Right renal cortex interstitium (tissue), 3 donors: ENCODE data around the gene KLF7. TPM values are rescaled to one million over a fixed set of nuclear protein-coding genes. Genes with fewer than 3 reads are reported as not detected.
A peak's percentile ranks its signal among the peaks of the same experiment; 100 is the strongest.

ENCODE experiments used
- DNase-seq, 3 donors: peaks; one replicate each; pipeline ENCODE4 v3.0.0-alpha.2; 2013; ENCODE audit warnings: low read depth in 3 of 3, low spot score in 2 of 3
- polyA plus RNA-seq, 3 donors: library from polyadenylated mRNA; unstranded; fragments of 120-200 nt; gene quantifications; one replicate each; pipeline ENCODE4 v1.2.1, GENCODE V29; 2013; ENCODE audit not compliant: insufficient read length in 3 of 3

The KLF7 gene
- polyA plus RNA-seq = 10 to 100 TPM; 20.9 to 22.6 (median 21.3) TPM

GRCh38 chr2:207165121-207166038, at the start of gene KLF7:
Gene KLF7, minus strand, starts transcription at chr2:207165948. Its CDS starts 380 bp downstream, at chr2:207165568.
- peak in 2 of 3 donors; percentile 34 to 62 for DNase-seq

GRCh38 chr2:207215308-207215707, 49.6 kb upstream of the KLF7 start:
- no peak for DNase-seq

- DNase-seq = no peak
Observed at GRCh38 chr2:207214446-207214845, 48.7 kb upstream of the KLF7 start.

GRCh38 chr2:207206011-207206410, 40.3 kb upstream of the KLF7 start:
- no peak for DNase-seq

- DNase-seq = no peak
Observed at GRCh38 chr2:207205173-207205957, 39.6 kb upstream of the KLF7 start.

- no peak for DNase-seq
Observed at GRCh38 chr2:207203056-207203455, 37.3 kb upstream of the KLF7 start.

GRCh38 chr2:207202645-207203044, 36.9 kb upstream of the KLF7 start:
- peak in 2 of 3 donors; percentile 27 to 59 for DNase-seq

- no peak for DNase-seq
Observed at GRCh38 chr2:207201416-207201815, 35.7 kb upstream of the KLF7 start.

- no peak for DNase-seq
Observed at GRCh38 chr2:207200136-207200535, 34.4 kb upstream of the KLF7 start.

GRCh38 chr2:207194028-207194427, 28.3 kb upstream of the KLF7 start:
- no peak for DNase-seq

- DNase-seq = peak in 1 of 3 donors; percentile 19
Observed at GRCh38 chr2:207188626-207189419, 23.1 kb upstream of the KLF7 start.

GRCh38 chr2:207185372-207185771, 19.6 kb upstream of the KLF7 start:
- DNase-seq = no peak

GRCh38 chr2:207184768-207185167, 19.0 kb upstream of the KLF7 start:
- DNase-seq = no peak

- no peak for DNase-seq
Observed at GRCh38 chr2:207184348-207184747, 18.6 kb upstream of the KLF7 start.

- DNase-seq = no peak
Observed at GRCh38 chr2:207183506-207183905, 17.8 kb upstream of the KLF7 start.

- no peak for DNase-seq
Observed at GRCh38 chr2:207182911-207183310, 17.2 kb upstream of the KLF7 start.

- DNase-seq = no peak
Observed at GRCh38 chr2:207181526-207182274, 16.0 kb upstream of the KLF7 start.

GRCh38 chr2:207180741-207181140, 15.0 kb upstream of the KLF7 start:
- DNase-seq = no peak

GRCh38 chr2:207176247-207176646, 10.5 kb upstream of the KLF7 start:
- DNase-seq = no peak

GRCh38 chr2:207173641-207174040, 7.9 kb upstream of the KLF7 start:
- DNase-seq = no peak
